IMR-90 (cell line): ENCODE measurements around the gene GTF2H4. TPM values are rescaled to one million over a fixed set of nuclear protein-coding genes. Genes with fewer than 3 reads are reported as not detected.

Experiments used
- ATAC-seq: fragments of 200-7000 bp; cut with Tn5 transposase; 2 replicates; pipeline ENCODE4 v1.9.1; 2020; ENCODE audit warnings: low read depth, mild to moderate bottlenecking, moderate library complexity
- BruUV-seq: library from RNA; stranded (reverse); fragments of 400-500 nt; replicated peaks from 2 replicates; lab custom pipeline; 2021; lab: Mats Ljungman, UMichigan
- CTCF ChIA-PET: fragments of 300-600 bp; formaldehyde crosslinking; extraction: SDS; loops from one replicate; lab custom pipeline; 2021; ENCODE audit warnings: antibody characterized with exemption; lab: Yijun Ruan, JAX
- POLR2A ChIA-PET: fragments of 300-600 bp; sonication (Branson Sonifier 250); formaldehyde crosslinking; loops from one replicate; lab custom pipeline; 2022; ENCODE audit warnings: antibody characterized with exemption; ENCODE audit not compliant: unreplicated experiment; lab: Charles Lee
- DNase-seq: peaks from one replicate; pipeline ENCODE4 v3.0.0; 2013
- H2AFZ ChIP-seq: replicated peaks from 2 replicates; pipeline ENCODE3; 2013; ENCODE audit warnings: low read length, mild to moderate bottlenecking; ENCODE audit not compliant: poor library complexity
- H2AK5ac ChIP-seq: 2 replicates; pipeline ENCODE4 v1.6.1; 2013; ENCODE audit warnings: low read depth, low read length, inconsistent platforms
- H2AK9ac ChIP-seq: replicated peaks from 2 replicates; pipeline ENCODE3; 2013; ENCODE audit warnings: mild to moderate bottlenecking, low read depth, low read length, moderate library complexity; ENCODE audit not compliant: poor library complexity
- H2BK120ac ChIP-seq: 2 replicates; pipeline ENCODE4 v1.6.1; 2013; ENCODE audit warnings: low read depth, low read length, inconsistent platforms
- H2BK15ac ChIP-seq: 3 replicates; pipeline ENCODE4 v1.6.1; 2013; ENCODE audit warnings: low read depth, low read length, inconsistent platforms
- H2BK20ac ChIP-seq: 2 replicates; pipeline ENCODE4 v1.6.1; 2013; ENCODE audit warnings: low read depth, mild to moderate bottlenecking, inconsistent platforms, low read length, moderate library complexity
- H2BK5ac ChIP-seq: 2 replicates; pipeline ENCODE4 v1.6.1; 2013; ENCODE audit warnings: mild to moderate bottlenecking, low read depth, low read length, inconsistent platforms; ENCODE audit not compliant: poor library complexity, severe bottlenecking
- H3K14ac ChIP-seq: replicated peaks from 2 replicates; pipeline ENCODE4 v1.6.1; 2013; ENCODE audit warnings: low read depth, low read length, inconsistent platforms
- H3K18ac ChIP-seq: 2 replicates; pipeline ENCODE4 v1.6.1; 2013; ENCODE audit warnings: low read depth, low read length, control low read depth
- H3K23ac ChIP-seq: 2 replicates; pipeline ENCODE4 v1.6.1; 2013; ENCODE audit warnings: low read depth, low read length, inconsistent platforms
- H3K27ac ChIP-seq: 2 replicates; pipeline ENCODE4 v1.5.1; 2013; ENCODE audit warnings: mild to moderate bottlenecking, control low read depth, low read length; ENCODE audit not compliant: insufficient read depth
- H3K27me3 ChIP-seq: 2 replicates; pipeline ENCODE4 v1.6.1; 2013; ENCODE audit warnings: low read length; ENCODE audit not compliant: control insufficient read depth, insufficient read depth
- H3K36me3 ChIP-seq: 2 replicates; pipeline ENCODE4 v1.6.1; 2013; ENCODE audit warnings: low read length, mixed read lengths; ENCODE audit not compliant: control insufficient read depth, insufficient read depth
- H3K4ac ChIP-seq: 2 replicates; pipeline ENCODE4 v1.6.1; 2013; ENCODE audit warnings: low read depth, low read length, inconsistent platforms
- H3K4me1 ChIP-seq: 2 replicates; pipeline ENCODE4 v1.6.1; 2013; ENCODE audit warnings: low read length, mixed read lengths; ENCODE audit not compliant: control insufficient read depth, insufficient read depth
- H3K4me2 ChIP-seq: 2 replicates; pipeline ENCODE4 v1.6.1; 2013; ENCODE audit warnings: low read depth, mild to moderate bottlenecking, control low read depth, low read length, moderate library complexity
- H3K4me3 ChIP-seq: 2 replicates; pipeline ENCODE4 v1.5.1; 2013; ENCODE audit warnings: low read depth, mild to moderate bottlenecking, control low read depth, low read length, moderate library complexity; ENCODE audit not compliant: insufficient read depth
- H3K56ac ChIP-seq: 2 replicates; pipeline ENCODE4 v1.6.1; 2013; ENCODE audit warnings: low read length, inconsistent platforms; ENCODE audit not compliant: insufficient read depth; ENCODE audit errors: extremely low read depth
- H3K79me1 ChIP-seq, 2 experiments: 2 replicates each; pipeline ENCODE4 v1.6.1; 2013; ENCODE audit warnings: low read length in 2 of 2, inconsistent platforms in 1 of 2, low read depth in 1 of 2
- H3K9ac ChIP-seq: 2 replicates; pipeline ENCODE4 v1.6.1; 2013; ENCODE audit warnings: low read depth, low read length, control low read depth
- H3K9me1 ChIP-seq: 2 replicates; pipeline ENCODE4 v1.6.1; 2013; ENCODE audit warnings: low read length, inconsistent platforms; ENCODE audit not compliant: insufficient read depth
- H3K9me3 ChIP-seq: 2 replicates; pipeline ENCODE4 v1.6.1; 2013; ENCODE audit warnings: low read length; ENCODE audit not compliant: control insufficient read depth, insufficient read depth
- H4K20me1 ChIP-seq: 2 replicates; pipeline ENCODE4 v1.6.1; 2013; ENCODE audit warnings: low read length, inconsistent platforms; ENCODE audit not compliant: insufficient read depth
- H4K5ac ChIP-seq: 2 replicates; pipeline ENCODE4 v1.6.1; 2013; ENCODE audit warnings: mild to moderate bottlenecking, low read depth, low read length, control low read depth
- H4K8ac ChIP-seq, 2 experiments: 2 replicates each; pipeline ENCODE4 v1.6.1; 2013; ENCODE audit warnings: low read depth in 2 of 2, low read length in 2 of 2, control low read depth in 1 of 2, inconsistent platforms in 1 of 2
- H4K91ac ChIP-seq: 2 replicates; pipeline ENCODE4 v1.6.1; 2013; ENCODE audit warnings: low read depth, low read length, inconsistent platforms; ENCODE audit not compliant: insufficient read depth
- BHLHE40 ChIP-seq: fragments of 150-350 bp; IDR thresholded peaks from 2 replicates; pipeline ENCODE4 v1.6.1; 2016; ENCODE audit warnings: mild to moderate bottlenecking, low read depth, low read length
- CHD1 ChIP-seq: IDR thresholded peaks from 2 replicates; pipeline ENCODE4 v1.6.1; 2012; ENCODE audit warnings: low read depth, low read length, improper control_type of control experiment
- MAFK ChIP-seq: IDR thresholded peaks from 2 replicates; pipeline ENCODE4 v1.6.1; 2012; ENCODE audit warnings: low read depth, low read length, improper control_type of control experiment
- MXI1 ChIP-seq: IDR thresholded peaks from 2 replicates; pipeline ENCODE4 v1.6.1; 2012; ENCODE audit warnings: low read depth, mild to moderate bottlenecking, low read length, moderate library complexity, borderline replicate concordance
- NFE2L2 ChIP-seq: fragments of 150-350 bp; IDR thresholded peaks from 2 replicates; pipeline ENCODE4 v1.6.1; 2016; ENCODE audit warnings: low read depth, mild to moderate bottlenecking, low read length
- POLR2A ChIP-seq: IDR thresholded peaks from 2 replicates; pipeline ENCODE4 v1.6.1; 2012; ENCODE audit warnings: mild to moderate bottlenecking, low read depth, low read length
- RCOR1 ChIP-seq: IDR thresholded peaks from 2 replicates; pipeline ENCODE4 v1.6.1; 2012; ENCODE audit warnings: mild to moderate bottlenecking, low read length, improper control_type of control experiment; ENCODE audit not compliant: insufficient replicate concordance
- SMC3 ChIP-seq: fragments of 150-350 bp; IDR thresholded peaks from 2 replicates; pipeline ENCODE4 v1.6.1; 2016; ENCODE audit warnings: low read depth, mild to moderate bottlenecking, antibody characterized with exemption, low read length, moderate library complexity
- USF2 ChIP-seq: fragments of 150-350 bp; IDR thresholded peaks from 2 replicates; pipeline ENCODE4 v1.6.1; 2017; ENCODE audit warnings: mild to moderate bottlenecking, antibody characterized with exemption, low read length, low read depth
- dilution Hi-C: fragments of 300-500 bp; cut with HindIII; formaldehyde crosslinking; loops from one replicate; pipeline ENCODE4 v1.14.3; 2018; ENCODE audit warnings: low sequenced_read_pairs; ENCODE audit not compliant: unreplicated experiment
- in situ Hi-C: fragments of 300-500 bp; cut with MboI; formaldehyde crosslinking; loops from 3 replicates; pipeline ENCODE4 v1.14.3; 2019; ENCODE audit warnings: low sequenced_read_pairs, inconsistent platforms, mixed read lengths
- intact Hi-C: fragments of 100-400 bp; cut with micrococcal nuclease; formaldehyde crosslinking; loops from 2 replicates; pipeline ENCODE4 v1.10.0; 2022
- polyA plus RNA-seq, 3 experiments: library from polyadenylated mRNA; depleted of rRNA; stranded (reverse); fragments of >200 nt; gene quantifications; 2 replicates each; pipeline ENCODE4 v1.2.3, GENCODE V29; 2012; ENCODE audit warnings: low replicate concordance in 1 of 3
- total RNA-seq: library from RNA; depleted of rRNA; stranded (reverse); fragments of >200 nt; gene quantifications from 2 replicates; pipeline ENCODE4 v1.2.3, GENCODE V29; 2012

The GTF2H4 gene
- total and polyA plus RNA-seq, 2 of the 4 experiments (the other 2 are of a cell fraction), result 13.4 to 30.8 TPM

- BruUV-seq, result no TSS peak
- no peak overlapping the region for H2AK9ac ChIP-seq
These were observed 37.5 kb upstream of the GTF2H4 start for GRCh38 chr6:30870546-30870945.

More at GRCh38 chr6:30870546-30870945, 37.5 kb upstream of the GTF2H4 start:
- Histone ChIP-seq H4K91ac (no peak overlapping the region), H2BK20ac (no peak overlapping the region), H3K4me3 (no peak overlapping the region), H3K14ac (no peak overlapping the region), H4K8ac (no peak overlapping the region), H2BK120ac (no peak overlapping the region), H4K5ac (no peak overlapping the region), H3K23ac (no peak overlapping the region), H3K27ac (no peak overlapping the region), H3K27me3 (peaks cover 4% of the 10 kb centered on the region), H2BK5ac (no peak overlapping the region), H3K79me1 (no peaks in the 10 kb centered on the region), H3K36me3 (no peaks in the 10 kb centered on the region), H2AK5ac (no peak overlapping the region), H3K9me1 (no peaks in the 10 kb centered on the region), H3K9me3 (peaks cover 15% of the 10 kb centered on the region), H2AFZ (no peak overlapping the region), H3K4me2 (no peak overlapping the region), H2BK15ac (no peak overlapping the region), H3K9ac (no peak overlapping the region), H3K4me1 (no peaks in the 10 kb centered on the region), H3K56ac (no peak overlapping the region), H4K20me1 (no peaks in the 10 kb centered on the region), H3K18ac (no peak overlapping the region), H3K4ac (no peak overlapping the region)
- no peak for TF ChIP-seq USF2
- no peak for TF ChIP-seq BHLHE40
- TF ChIP-seq RCOR1, result no peak
- TF ChIP-seq MAFK, result no peak
- no peak for TF ChIP-seq SMC3
- no peak for TF ChIP-seq MXI1
- TF ChIP-seq POLR2A, result no peak
- no peak for TF ChIP-seq CHD1
- no peak for TF ChIP-seq NFE2L2
- dilution Hi-C loops (no loop called here), intact Hi-C loops (no loop called here), in situ Hi-C loops (loop anchor here (5.0 kb wide), 1 partner anchor 33 kb away; no protein-coding TSS in a partner anchor)
- CTCF ChIA-PET, result no interaction called here
- ATAC-seq, result no peak
- DNase-seq, result no peak
- POLR2A ChIA-PET, result no interaction called here
